CD4-positive, alpha-beta T cell (primary cell): ENCODE results near the gene NAT9. TPM values are rescaled to one million over a fixed set of nuclear protein-coding genes. Genes with fewer than 3 reads are reported as not detected.

ENCODE experiments used
- ATAC-seq: fragments of 200-7000 bp; cut with Tn5 transposase; one replicate; pipeline ENCODE4 v1.10.0; 2022; ENCODE audit warnings: mild to moderate bottlenecking; ENCODE audit not compliant: poor library complexity
- CTCF ChIA-PET: fragments of 350-600 bp; sonication (Branson Sonifier 250); formaldehyde crosslinking; loops from one replicate; lab custom pipeline; 2021; ENCODE audit warnings: antibody characterized with exemption, inconsistent platforms; lab: Charles Lee
- POLR2A ChIA-PET: fragments of 350-600 bp; sonication (Branson Sonifier 250); formaldehyde crosslinking; loops from one replicate; lab custom pipeline; 2021; ENCODE audit warnings: antibody characterized with exemption, inconsistent platforms; lab: Charles Lee
- DNase-seq, 14 experiments: peaks; one replicate each; pipeline ENCODE4 v3.0.0-alpha.2; 2013 to 2020; ENCODE audit warnings: mixed read lengths in 2 of 14
- H3K27ac ChIP-seq, 2 donors: one replicate each; pipeline versions ENCODE4 v1.5.1 to v1.7.0; 2013; ENCODE audit warnings: low read length in 2 of 2, low read depth in 1 of 2, mild to moderate bottlenecking in 1 of 2
- H3K27me3 ChIP-seq, 2 experiments: 1 replicate in 1 of 2; 2 replicates in 1 of 2; pipeline versions ENCODE4 v1.6.1 to v1.7.0; 2013; ENCODE audit warnings: low read length in 2 of 2, control low read depth in 1 of 2, mild to moderate bottlenecking in 1 of 2, moderate library complexity in 1 of 2; ENCODE audit not compliant: insufficient read depth in 2 of 2, control insufficient read depth in 1 of 2
- H3K36me3 ChIP-seq: one replicate; pipeline ENCODE4 v1.6.1; 2013; ENCODE audit warnings: low read length, control low read depth; ENCODE audit not compliant: insufficient read depth
- H3K4me1 ChIP-seq: one replicate; pipeline ENCODE4 v1.6.1; 2013; ENCODE audit warnings: low read length, control low read depth; ENCODE audit not compliant: insufficient read depth
- H3K4me3 ChIP-seq: one replicate; pipeline ENCODE4 v1.5.1; 2013; ENCODE audit warnings: mild to moderate bottlenecking, low read length, moderate library complexity
- H3K9me3 ChIP-seq, 2 experiments: 1 replicate in 1 of 2; 2 replicates in 1 of 2; pipeline versions ENCODE4 v1.6.1 to v1.7.0; 2013; ENCODE audit warnings: low read length in 2 of 2, mild to moderate bottlenecking in 2 of 2, control low read depth in 1 of 2, moderate library complexity in 1 of 2; ENCODE audit not compliant: control insufficient read depth in 1 of 2, insufficient read depth in 1 of 2
- H3K27ac Mint-ChIP-seq: one replicate; pipeline ENCODE4 v1.8.0; 2020; ENCODE audit warnings: mixed read lengths
- H3K27me3 Mint-ChIP-seq: one replicate; pipeline ENCODE4 v1.8.0; 2021; ENCODE audit warnings: mixed read lengths
- H3K36me3 Mint-ChIP-seq: one replicate; pipeline ENCODE4 v1.8.0; 2021; ENCODE audit warnings: low read depth, mixed read lengths
- H3K4me1 Mint-ChIP-seq: one replicate; pipeline ENCODE4 v1.8.0; 2021; ENCODE audit warnings: low read depth, mixed read lengths
- H3K4me3 Mint-ChIP-seq: one replicate; pipeline ENCODE4 v1.8.0; 2020; ENCODE audit warnings: mild to moderate bottlenecking, mixed read lengths
- H3K9me3 Mint-ChIP-seq: one replicate; pipeline ENCODE4 v1.8.0; 2020; ENCODE audit warnings: mixed read lengths
- intact Hi-C, 2 experiments: fragments of 100-400 bp; cut with DNase I in 1 of 2; cut with micrococcal nuclease in 1 of 2; formaldehyde crosslinking; loops; one replicate each; pipeline versions ENCODE4 v1.15.1 to v1.9.0; 2023 to 2025; cut with DNase I, micrococcal nuclease
- total RNA-seq, 174 experiments: library from RNA in 2 of 174; stranded (reverse) in 2 of 174; gene quantifications; one replicate each; pipeline ENCODE4 v1.2.3 and lab custom pipeline; 2021 to 2026
- TF ChIP-seq, protein P1 (sequence below): fragments of 200-600 bp; IDR thresholded peaks from one replicate; pipeline ENCODE4 v1.8.0; 2022; ENCODE audit warnings: antibody characterized with exemption, mild to moderate bottlenecking

Gene NAT9
- total RNA-seq, 2 experiments from 2014 or later, result 34.6 to 38.2 TPM

DNA sequence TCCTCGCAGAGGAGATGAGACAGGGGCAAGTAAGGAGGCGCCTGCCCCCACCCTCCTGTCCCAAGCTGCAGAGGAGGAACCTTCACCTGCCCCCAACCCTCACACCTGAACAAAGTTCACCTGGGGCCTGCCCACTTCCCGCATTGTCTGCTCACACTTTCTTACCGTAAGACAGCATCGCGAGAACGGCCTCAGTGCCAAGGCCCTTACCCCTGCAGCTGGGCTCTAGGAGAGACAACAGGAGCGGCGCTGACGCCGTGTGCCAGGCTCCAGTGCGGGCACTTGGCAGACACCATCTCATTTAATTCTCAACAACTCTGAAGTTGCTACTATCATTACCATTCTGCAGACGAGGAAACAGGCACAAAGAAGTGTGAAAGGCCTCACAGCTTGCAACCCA, 4.1 kb downstream of the NAT9 start:
- Histone ChIP-seq H3K27ac (no peak overlapping the region), H3K4me1 (peaks cover 73% of the 10 kb centered on the region), H3K36me3 (peaks cover 68% of the 10 kb centered on the region), H3K4me3 (no peak overlapping the region), H3K27me3 (no peaks in the 10 kb centered on the region), H3K9me3 (no peaks in the 10 kb centered on the region)
- ATAC-seq (no peak), DNase-seq (no peak)
- ChIA-PET CTCF (interaction anchor here (3.2 kb wide), 1 partner anchor 115 kb away, joined by 29 read pairs; no protein-coding TSS in a partner anchor), POLR2A (interaction anchor here (0.9 to 3.7 kb wide), 5 partner anchors 8 to 115 kb away, joined by 3 to 28 read pairs (median 17); partner anchors contain the start of gene RAB37)
- no peak overlapping the region for H3K4me3 Mint-ChIP-seq
- peaks cover 74% of the 10 kb centered on the region for H3K36me3 Mint-ChIP-seq
- H3K9me3 Mint-ChIP-seq, result no peaks in the 10 kb centered on the region
- peaks cover 46% of the 10 kb centered on the region for H3K4me1 Mint-ChIP-seq
- intact Hi-C loops, result no loop called here
- TF ChIP-seq, protein P1, sequence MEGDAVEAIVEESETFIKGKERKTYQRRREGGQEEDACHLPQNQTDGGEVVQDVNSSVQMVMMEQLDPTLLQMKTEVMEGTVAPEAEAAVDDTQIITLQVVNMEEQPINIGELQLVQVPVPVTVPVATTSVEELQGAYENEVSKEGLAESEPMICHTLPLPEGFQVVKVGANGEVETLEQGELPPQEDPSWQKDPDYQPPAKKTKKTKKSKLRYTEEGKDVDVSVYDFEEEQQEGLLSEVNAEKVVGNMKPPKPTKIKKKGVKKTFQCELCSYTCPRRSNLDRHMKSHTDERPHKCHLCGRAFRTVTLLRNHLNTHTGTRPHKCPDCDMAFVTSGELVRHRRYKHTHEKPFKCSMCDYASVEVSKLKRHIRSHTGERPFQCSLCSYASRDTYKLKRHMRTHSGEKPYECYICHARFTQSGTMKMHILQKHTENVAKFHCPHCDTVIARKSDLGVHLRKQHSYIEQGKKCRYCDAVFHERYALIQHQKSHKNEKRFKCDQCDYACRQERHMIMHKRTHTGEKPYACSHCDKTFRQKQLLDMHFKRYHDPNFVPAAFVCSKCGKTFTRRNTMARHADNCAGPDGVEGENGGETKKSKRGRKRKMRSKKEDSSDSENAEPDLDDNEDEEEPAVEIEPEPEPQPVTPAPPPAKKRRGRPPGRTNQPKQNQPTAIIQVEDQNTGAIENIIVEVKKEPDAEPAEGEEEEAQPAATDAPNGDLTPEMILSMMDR, result no peak
- peak overlapping the region; percentile 58 for H3K27ac Mint-ChIP-seq
- H3K27me3 Mint-ChIP-seq, result no peaks in the 10 kb centered on the region

DNA sequence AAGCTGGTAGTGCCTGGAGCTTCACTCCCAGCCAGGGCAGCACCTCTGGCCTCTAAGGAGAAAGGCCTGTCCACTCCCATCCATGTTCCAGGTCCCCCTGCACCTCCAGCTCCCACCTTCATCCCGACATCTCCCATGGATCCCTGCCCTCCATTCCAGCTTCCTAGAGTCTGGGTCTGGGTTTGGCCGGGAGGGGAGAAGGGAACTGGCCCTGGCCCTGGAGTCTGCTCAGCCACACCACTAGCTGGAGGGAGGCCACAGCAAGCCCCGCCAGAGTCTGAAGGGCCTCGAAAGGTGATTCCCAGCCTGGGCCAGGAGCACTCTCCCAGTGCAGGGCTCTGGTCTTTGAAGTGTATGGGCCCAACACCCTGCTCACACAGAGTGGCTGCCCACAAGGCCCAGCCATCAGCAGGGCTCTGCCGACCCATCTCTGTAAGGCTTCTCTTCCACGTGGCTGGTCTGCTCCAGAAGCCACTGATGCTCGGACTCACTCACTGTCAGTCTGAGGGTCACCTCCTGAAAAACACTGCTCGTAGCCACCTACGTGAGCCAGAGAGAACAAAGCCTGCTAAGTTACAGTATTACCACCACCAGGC, 4.7 kb downstream of the NAT9 start:
- no peak overlapping the region for H3K4me3 ChIP-seq
- H3K9me3 ChIP-seq, result no peaks in the 10 kb centered on the region
- peaks cover 67% of the 10 kb centered on the region for H3K4me1 ChIP-seq
- no peaks in the 10 kb centered on the region for H3K27me3 ChIP-seq
- no peaks in the 10 kb centered on the region for H3K27me3 Mint-ChIP-seq
- ChIA-PET POLR2A (interaction anchor here (1.2 to 3.7 kb wide), 10 partner anchors 9 to 114 kb away, joined by 3 to 35 read pairs (median 16); partner anchors contain the start of genes NHERF1 and RAB37), CTCF (interaction anchor here (0.6 to 3.2 kb wide), 12 partner anchors 8 to 114 kb away, joined by 3 to 39 read pairs (median 8); partner anchors contain the start of gene RAB37)
- DNase-seq (no peak), ATAC-seq (no peak)
- peaks cover 40% of the 10 kb centered on the region for H3K4me1 Mint-ChIP-seq
- peaks cover 80% of the 10 kb centered on the region for H3K36me3 Mint-ChIP-seq
- H3K27ac Mint-ChIP-seq, result no peak overlapping the region
- H3K4me3 Mint-ChIP-seq, result no peak overlapping the region
- TF ChIP-seq, protein P1, result no peak
- peaks cover 74% of the 10 kb centered on the region for H3K36me3 ChIP-seq
- H3K27ac ChIP-seq, result no peak overlapping the region
- no peaks in the 10 kb centered on the region for H3K9me3 Mint-ChIP-seq
- intact Hi-C loops, result no loop called here

DNA sequence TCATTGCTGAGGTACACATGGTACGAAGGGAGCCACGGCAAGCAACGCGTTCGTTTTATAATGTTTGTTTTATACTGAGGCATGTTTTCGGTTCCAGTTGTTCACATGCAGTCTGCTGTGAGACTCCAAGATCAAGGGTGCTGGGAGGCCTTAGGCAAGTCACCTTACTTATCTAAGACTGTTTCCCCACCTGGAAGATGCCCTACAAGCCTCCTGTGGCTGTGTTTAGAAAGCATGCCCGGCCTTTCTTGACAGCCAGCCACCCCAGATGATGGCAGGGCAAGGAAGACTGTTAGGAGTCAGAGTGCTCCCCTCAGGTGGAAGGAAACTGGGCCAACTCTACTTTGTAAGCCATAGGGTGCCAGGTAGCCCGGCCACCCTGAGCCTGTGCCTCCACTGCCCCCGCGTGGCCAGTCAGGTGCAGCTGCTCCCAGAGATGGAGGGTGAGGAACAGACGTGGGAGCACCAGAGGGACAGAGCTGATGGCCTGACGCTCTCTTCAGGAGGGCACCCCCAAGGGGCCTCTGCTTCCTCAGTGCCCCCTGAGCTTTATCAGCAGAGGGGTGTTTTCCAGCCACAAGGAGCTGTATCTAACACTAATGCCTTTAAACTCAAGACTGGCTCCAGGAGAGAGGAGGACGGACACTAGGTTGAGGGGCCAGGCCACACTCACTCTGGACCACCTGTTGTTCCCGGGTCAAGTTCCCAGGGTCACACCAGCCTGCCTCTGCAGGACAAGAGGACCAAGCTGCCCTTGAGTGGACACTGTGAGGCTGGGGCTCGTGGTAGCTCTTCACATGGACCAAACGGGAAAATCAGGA, 5.4 kb downstream of the NAT9 start:
- POLR2A ChIA-PET, result interaction anchor here (1.2 to 3.7 kb wide), 10 partner anchors 9 to 113 kb away, joined by 3 to 35 read pairs (median 16); partner anchors contain the start of genes NHERF1 and RAB37
- H3K4me1 ChIP-seq, result peaks cover 63% of the 10 kb centered on the region
- peak; percentile 66 to 88 (median 78) for DNase-seq
- no peaks in the 10 kb centered on the region for H3K27me3 ChIP-seq
- H3K4me3 Mint-ChIP-seq, result peak overlapping the region; percentile 54
- H3K27ac ChIP-seq, result no peak overlapping the region
- ATAC-seq, result peak; percentile 97
- intact Hi-C loops, result loop anchor here (1.0 kb wide), 2 partner anchors 26 to 113 kb away; no protein-coding TSS in a partner anchor
- peak overlapping the region; percentile 81 for H3K27ac Mint-ChIP-seq
- CTCF ChIA-PET, result interaction anchor here (0.6 to 3.2 kb wide), 12 partner anchors 9 to 113 kb away, joined by 3 to 39 read pairs (median 8); partner anchors contain the start of gene RAB37
- peaks cover 81% of the 10 kb centered on the region for H3K36me3 ChIP-seq
- no peak overlapping the region for H3K4me3 ChIP-seq
- peaks cover 79% of the 10 kb centered on the region for H3K36me3 Mint-ChIP-seq
- H3K9me3 ChIP-seq, result no peaks in the 10 kb centered on the region
- H3K4me1 Mint-ChIP-seq, result peaks cover 34% of the 10 kb centered on the region
- no peaks in the 10 kb centered on the region for H3K9me3 Mint-ChIP-seq
- no peaks in the 10 kb centered on the region for H3K27me3 Mint-ChIP-seq
- TF ChIP-seq, protein P1, result peak; percentile 81
